ENCODE data around the gene FLVCR2.

DNA sequence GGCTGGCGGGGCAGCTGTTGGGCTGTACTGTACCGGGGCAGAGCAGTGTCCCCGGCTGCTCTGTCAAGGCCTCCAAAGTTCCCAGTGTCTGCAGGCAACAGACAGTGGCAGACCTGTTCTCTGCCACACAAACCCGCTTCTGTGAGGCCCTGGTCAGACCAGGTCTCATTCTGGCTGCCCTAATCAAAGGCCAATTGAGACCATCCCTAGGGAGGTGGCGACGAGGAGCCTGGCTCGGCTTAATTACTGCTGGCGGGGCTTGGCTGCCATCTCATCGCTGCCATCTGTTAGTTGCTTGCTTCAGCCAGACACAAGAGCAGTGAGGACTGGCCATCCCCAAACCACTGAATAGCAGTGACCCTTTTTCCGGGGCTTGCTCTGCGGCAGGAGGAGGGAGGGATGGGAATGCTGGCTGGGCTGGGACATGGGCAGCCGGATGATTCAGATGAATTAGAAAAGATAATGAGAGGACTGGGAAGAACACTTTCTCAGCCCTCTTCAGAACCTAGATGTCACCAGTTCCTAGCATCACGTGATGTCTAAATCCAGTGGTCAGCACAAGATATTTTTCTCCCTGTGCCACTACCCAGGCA is 57.8 kb downstream of the FLVCR2 start:
- TF ChIP-seq, protein P1, sequence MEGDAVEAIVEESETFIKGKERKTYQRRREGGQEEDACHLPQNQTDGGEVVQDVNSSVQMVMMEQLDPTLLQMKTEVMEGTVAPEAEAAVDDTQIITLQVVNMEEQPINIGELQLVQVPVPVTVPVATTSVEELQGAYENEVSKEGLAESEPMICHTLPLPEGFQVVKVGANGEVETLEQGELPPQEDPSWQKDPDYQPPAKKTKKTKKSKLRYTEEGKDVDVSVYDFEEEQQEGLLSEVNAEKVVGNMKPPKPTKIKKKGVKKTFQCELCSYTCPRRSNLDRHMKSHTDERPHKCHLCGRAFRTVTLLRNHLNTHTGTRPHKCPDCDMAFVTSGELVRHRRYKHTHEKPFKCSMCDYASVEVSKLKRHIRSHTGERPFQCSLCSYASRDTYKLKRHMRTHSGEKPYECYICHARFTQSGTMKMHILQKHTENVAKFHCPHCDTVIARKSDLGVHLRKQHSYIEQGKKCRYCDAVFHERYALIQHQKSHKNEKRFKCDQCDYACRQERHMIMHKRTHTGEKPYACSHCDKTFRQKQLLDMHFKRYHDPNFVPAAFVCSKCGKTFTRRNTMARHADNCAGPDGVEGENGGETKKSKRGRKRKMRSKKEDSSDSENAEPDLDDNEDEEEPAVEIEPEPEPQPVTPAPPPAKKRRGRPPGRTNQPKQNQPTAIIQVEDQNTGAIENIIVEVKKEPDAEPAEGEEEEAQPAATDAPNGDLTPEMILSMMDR (IDR thresholded peaks at IDR 0.05; ENCODE audit: insufficient read depth, low read length), result no peak
- TF ChIP-seq POLR2AphosphoS5 (IDR thresholded peaks at IDR 0.05; ENCODE audit: low read depth), result no peak

Data from HL-60 (cell line).